ENCODE measurements around the gene ARRDC1.

DNA sequence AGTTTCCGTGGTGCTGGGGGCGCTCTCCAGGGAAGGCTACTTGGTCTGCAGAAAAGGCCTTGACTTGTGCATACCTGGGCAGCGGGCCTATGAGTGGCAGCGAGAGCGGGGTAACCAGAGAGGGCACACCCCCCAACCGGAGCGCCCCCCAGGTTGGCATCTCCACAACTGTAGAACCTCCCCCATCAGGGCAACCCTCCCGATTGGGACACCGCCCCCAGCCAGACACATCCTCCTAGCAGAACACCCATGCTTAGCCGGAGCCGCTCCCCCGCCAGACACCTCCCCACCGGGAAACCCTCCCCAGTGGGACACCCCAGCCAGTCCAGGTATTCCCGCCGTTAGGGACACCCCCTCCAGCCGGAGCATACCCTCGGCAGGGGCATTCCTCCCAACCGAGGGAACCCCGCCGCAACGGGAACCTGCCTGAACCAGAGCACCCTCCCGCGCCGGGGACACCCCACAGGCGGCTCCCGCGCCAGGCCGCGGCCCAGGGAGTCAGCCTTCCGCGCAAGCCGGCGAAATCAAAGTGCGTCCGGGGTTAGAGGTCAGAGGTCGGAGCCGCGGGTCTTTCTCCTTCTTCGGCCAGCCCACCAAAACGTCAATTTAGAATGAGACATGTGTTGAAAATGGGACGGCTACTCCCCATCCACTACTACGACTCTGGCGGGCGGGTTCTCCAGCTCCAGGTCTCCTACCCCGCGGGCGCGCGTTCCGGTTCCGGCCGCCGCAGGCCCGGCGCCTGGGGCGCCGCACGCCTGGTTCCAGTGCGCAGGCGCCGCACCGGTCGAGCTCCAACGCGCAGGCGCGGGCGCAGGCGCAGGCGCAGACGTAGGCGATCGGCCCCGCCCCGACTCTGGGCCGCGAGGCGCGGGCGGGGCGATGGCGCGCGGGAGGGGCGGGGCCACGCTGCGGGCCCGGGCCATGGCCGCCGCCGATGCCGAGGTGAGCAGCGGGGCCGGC, 12.9 kb downstream of the ARRDC1 start, which contains the start of gene EHMT1:
- TF ChIP-seq GATA2 (IDR thresholded peaks at IDR 0.05; ENCODE audit: low read depth, low read length) = no peak; the same call in 1 of the 2 replicates
- no peak for TF ChIP-seq GATA3 (IDR thresholded peaks at IDR 0.05; ENCODE audit: low read depth, low read length)

Data from SH-SY5Y (cell line).